GM21786 (cell line): ENCODE data around the gene PRR9.
"Not testable (repeated sequence)": the region's sequence is repeated elsewhere in the genome, so short reads cannot be mapped to it uniquely, and the experiment has no call there.

ENCODE experiments used
- ATAC-seq: cut with Tn5 transposase; IDR thresholded peaks from one replicate; pipeline ENCODE4 v1.9.1; 2021; ENCODE audit not compliant: unreplicated experiment

Gene PRR9

GRCh38 chr1:153229076-153229829 is 11.9 kb downstream of the PRR9 start:
- ATAC-seq: not testable (repeated sequence)

GRCh38 chr1:153231363-153231762 is 14.0 kb downstream of the PRR9 start:
- ATAC-seq: no peak

GRCh38 chr1:153231785-153232184 is 14.4 kb downstream of the PRR9 start:
- no peak for ATAC-seq

- ATAC-seq: no peak
Observed at GRCh38 chr1:153232553-153232952, 15.2 kb downstream of the PRR9 start.

GRCh38 chr1:153233448-153233847 is 16.1 kb downstream of the PRR9 start:
- no peak for ATAC-seq

GRCh38 chr1:153238527-153238926 is 21.1 kb downstream of the PRR9 start:
- no peak for ATAC-seq

GRCh38 chr1:153242160-153242559 is 24.8 kb downstream of the PRR9 start:
- ATAC-seq: no peak

- ATAC-seq: no peak
Observed at GRCh38 chr1:153245466-153245865, 28.1 kb downstream of the PRR9 start.

- no peak for ATAC-seq
Observed at GRCh38 chr1:153246018-153246417, 28.6 kb downstream of the PRR9 start.

GRCh38 chr1:153246825-153247224 is 29.4 kb downstream of the PRR9 start:
- no peak for ATAC-seq

GRCh38 chr1:153248176-153248879 is 30.9 kb downstream of the PRR9 start:
- ATAC-seq: no peak

GRCh38 chr1:153250166-153250565 is 32.8 kb downstream of the PRR9 start:
- ATAC-seq: no peak

- ATAC-seq: no peak
Observed at GRCh38 chr1:153251087-153251486, 33.7 kb downstream of the PRR9 start.

GRCh38 chr1:153251562-153251961 is 34.2 kb downstream of the PRR9 start:
- ATAC-seq: no peak

- no peak for ATAC-seq
Observed at GRCh38 chr1:153251988-153252387, 34.6 kb downstream of the PRR9 start.

- no peak for ATAC-seq
Observed at GRCh38 chr1:153253076-153253475, 35.7 kb downstream of the PRR9 start.

GRCh38 chr1:153253693-153254092 is 36.3 kb downstream of the PRR9 start:
- ATAC-seq: peak; percentile 85

GRCh38 chr1:153259387-153259786 is 42.0 kb downstream of the PRR9 start, which contains the start of gene LORICRIN:
LORICRIN (plus strand) TSS chr1:153259687; CDS start chr1:153260950, 1,263 bp downstream.
- no peak for ATAC-seq

- ATAC-seq: peak; percentile 45
Observed at GRCh38 chr1:153260585-153261280, 43.3 kb downstream of the PRR9 start.

GRCh38 chr1:153261281-153262069 is 44.1 kb downstream of the PRR9 start:
- no peak for ATAC-seq

GRCh38 chr1:153262070-153262366 is 44.6 kb downstream of the PRR9 start:
- ATAC-seq: no peak
